Upper lobe of right lung (tissue), 1 donor: ENCODE data around the gene MIXL1. TPM values are rescaled to one million over a fixed set of nuclear protein-coding genes. Genes with fewer than 3 reads are reported as not detected.

ENCODE experiments used
- ATAC-seq: fragments of 200-7000 bp; cut with Tn5 transposase; one replicate; pipeline ENCODE4 v1.9.1; 2020; ENCODE audit warnings: mild to moderate bottlenecking, moderate library complexity
- DNase-seq: peaks from one replicate; pipeline ENCODE4 v3.0.0-alpha.2; 2020
- H3K27ac ChIP-seq: fragments of 200-600 bp; one replicate; pipeline ENCODE4 v1.8.0; 2022
- H3K27me3 ChIP-seq: fragments of 200-600 bp; one replicate; pipeline ENCODE4 v1.8.0; 2022; ENCODE audit warnings: mild to moderate bottlenecking
- H3K36me3 ChIP-seq: fragments of 200-600 bp; one replicate; pipeline ENCODE4 v1.8.0; 2022
- H3K4me1 ChIP-seq: fragments of 200-600 bp; one replicate; pipeline ENCODE4 v1.8.0; 2022
- H3K4me3 ChIP-seq: fragments of 200-600 bp; one replicate; pipeline ENCODE4 v1.8.0; 2022; ENCODE audit warnings: mild to moderate bottlenecking
- H3K9me3 ChIP-seq: fragments of 200-600 bp; one replicate; pipeline ENCODE4 v1.8.0; 2022
- intact Hi-C: fragments of 100-400 bp; cut with DNase I; formaldehyde crosslinking; loops from one replicate; pipeline ENCODE4 v1.11.0; 2022
- long read RNA-seq: library from polyadenylated mRNA; unstranded; transcript quantifications from one replicate; pipeline ENCODE4 v2.0.0, GENCODE V29; 2021
- total RNA-seq: library from RNA; stranded (reverse); fragmentation: NEBNext Ultra II Directional; extraction: Animal tissue kit (Norgen Biotek cat#: 25700); gene quantifications from one replicate; pipeline ENCODE4 v1.2.1, GENCODE V29; 2021
- TF ChIP-seq, protein P1 (sequence below): fragments of 200-600 bp; IDR thresholded peaks from one replicate; pipeline ENCODE4 v1.8.0; 2022; ENCODE audit warnings: antibody characterized with exemption
- donor health status: DM: no; HTN: yes; CAD: no; lungs with severe emphysema.

The MIXL1 gene
- total RNA-seq = not detected
- long read RNA-seq = 0 reads

DNA sequence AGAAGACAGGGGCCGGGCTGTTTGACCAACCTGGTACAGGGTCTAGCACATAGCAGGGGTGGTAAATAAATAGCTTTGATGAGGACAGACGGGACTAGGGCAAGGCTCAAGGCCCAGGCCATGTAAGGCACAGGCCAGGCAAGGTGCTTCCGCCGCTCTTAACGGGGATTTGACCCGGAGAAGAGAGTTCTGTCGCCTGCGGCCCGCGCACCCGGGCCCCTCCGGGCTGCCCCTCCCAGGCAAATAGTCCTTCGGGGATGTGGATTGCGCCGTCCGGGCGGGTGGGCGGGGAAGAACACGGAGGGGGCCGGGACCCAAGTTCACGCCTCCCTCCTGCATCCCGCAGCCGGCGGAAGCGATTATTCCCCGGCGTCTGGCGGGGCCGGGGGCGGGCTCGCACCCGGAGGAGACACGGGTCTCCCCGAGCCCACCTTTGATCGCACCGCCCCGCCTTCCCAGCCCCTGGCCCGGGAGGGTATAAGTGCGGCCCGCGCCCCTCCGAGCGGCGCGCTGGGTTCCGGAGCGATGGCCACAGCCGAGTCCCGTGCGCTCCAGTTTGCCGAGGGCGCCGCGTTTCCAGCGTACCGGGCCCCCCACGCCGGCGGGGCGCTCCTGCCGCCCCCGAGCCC is at the start of gene MIXL1:
Gene MIXL1 (plus strand): TSS at position 508 of the 629 bp plus-strand sequence. CDS start 18 bp downstream, at position 526.
- peaks cover 19% of the 10 kb centered on the region for H3K27me3 ChIP-seq
- H3K4me1 ChIP-seq = peaks cover 7% of the 10 kb centered on the region
- intact Hi-C loops = no loop called here
- TF ChIP-seq, protein P1, sequence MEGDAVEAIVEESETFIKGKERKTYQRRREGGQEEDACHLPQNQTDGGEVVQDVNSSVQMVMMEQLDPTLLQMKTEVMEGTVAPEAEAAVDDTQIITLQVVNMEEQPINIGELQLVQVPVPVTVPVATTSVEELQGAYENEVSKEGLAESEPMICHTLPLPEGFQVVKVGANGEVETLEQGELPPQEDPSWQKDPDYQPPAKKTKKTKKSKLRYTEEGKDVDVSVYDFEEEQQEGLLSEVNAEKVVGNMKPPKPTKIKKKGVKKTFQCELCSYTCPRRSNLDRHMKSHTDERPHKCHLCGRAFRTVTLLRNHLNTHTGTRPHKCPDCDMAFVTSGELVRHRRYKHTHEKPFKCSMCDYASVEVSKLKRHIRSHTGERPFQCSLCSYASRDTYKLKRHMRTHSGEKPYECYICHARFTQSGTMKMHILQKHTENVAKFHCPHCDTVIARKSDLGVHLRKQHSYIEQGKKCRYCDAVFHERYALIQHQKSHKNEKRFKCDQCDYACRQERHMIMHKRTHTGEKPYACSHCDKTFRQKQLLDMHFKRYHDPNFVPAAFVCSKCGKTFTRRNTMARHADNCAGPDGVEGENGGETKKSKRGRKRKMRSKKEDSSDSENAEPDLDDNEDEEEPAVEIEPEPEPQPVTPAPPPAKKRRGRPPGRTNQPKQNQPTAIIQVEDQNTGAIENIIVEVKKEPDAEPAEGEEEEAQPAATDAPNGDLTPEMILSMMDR = no peak
- H3K4me3 ChIP-seq = peak within 1 kb of the TSS; percentile 49
- no peak within 1 kb of the TSS for H3K27ac ChIP-seq
- ATAC-seq = peak; percentile 41
- H3K9me3 ChIP-seq = no peaks in the 10 kb centered on the region
- no peaks in the 10 kb centered on the region for H3K36me3 ChIP-seq
- DNase-seq = no peak

DNA sequence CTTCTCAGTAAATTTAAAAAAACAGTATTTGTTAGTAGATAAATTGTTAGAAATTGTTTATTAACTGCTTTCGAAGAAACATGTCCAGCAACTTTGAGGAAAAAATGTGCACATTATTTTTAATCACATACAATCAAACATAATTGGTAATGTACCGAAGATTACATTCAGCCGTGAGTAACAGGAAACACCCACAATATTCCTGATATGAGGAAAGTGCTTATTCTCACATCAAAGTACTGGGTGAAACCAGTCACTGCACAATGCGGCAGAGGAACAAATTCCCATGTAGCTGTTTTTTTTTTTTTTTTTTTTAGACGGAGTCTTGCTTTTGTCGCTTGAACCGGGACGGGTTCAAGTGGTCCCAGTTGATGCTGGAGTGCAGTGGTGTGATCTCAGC is 46.6 kb upstream of the MIXL1 start:
- intact Hi-C loops = no loop called here
- no peaks in the 10 kb centered on the region for H3K27me3 ChIP-seq
- H3K9me3 ChIP-seq = no peaks in the 10 kb centered on the region
- no peak overlapping the region for H3K4me3 ChIP-seq
- H3K36me3 ChIP-seq = no peaks in the 10 kb centered on the region
- TF ChIP-seq, protein P1 = no peak
- peaks cover 9% of the 10 kb centered on the region for H3K4me1 ChIP-seq
- DNase-seq (no peak), ATAC-seq (no peak)
- H3K27ac ChIP-seq = no peak overlapping the region

DNA sequence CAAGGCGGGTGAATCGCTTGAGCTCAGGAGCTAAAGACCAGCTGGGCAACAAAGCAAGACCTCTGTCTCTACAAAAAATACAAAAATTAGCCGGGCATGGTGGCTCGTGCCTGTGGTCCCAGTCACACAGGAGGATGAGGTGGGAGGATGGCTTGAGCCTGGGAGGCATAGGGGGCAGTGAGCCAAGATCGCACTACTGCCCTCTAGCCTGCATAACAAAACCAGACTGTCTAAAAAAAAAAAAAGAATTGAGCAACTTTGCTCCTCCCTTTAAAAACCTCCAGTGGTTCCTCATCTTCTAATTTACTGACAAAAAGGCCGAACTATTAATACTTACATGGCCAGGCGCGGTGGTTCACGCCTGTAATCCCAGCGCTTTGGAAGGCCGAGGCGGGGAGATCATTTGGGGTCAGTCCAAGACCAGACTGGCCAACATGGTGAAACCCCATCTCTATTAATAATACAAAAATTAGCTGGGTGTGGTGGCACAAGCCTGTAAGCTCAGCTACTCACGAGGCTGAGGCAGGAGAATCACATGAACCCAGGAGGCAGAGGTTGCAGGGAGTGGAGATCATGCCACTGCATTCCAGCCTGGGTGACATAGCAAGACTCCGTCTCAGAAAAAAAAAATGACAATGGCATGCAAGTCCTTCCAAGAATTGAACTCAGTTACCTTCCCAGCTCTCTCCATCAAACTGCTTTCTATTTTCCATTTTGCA is 41.3 kb upstream of the MIXL1 start:
- Histone ChIP-seq H3K36me3 (no peaks in the 10 kb centered on the region), H3K27me3 (no peaks in the 10 kb centered on the region), H3K4me1 (peaks cover 34% of the 10 kb centered on the region), H3K4me3 (no peak overlapping the region), H3K9me3 (no peaks in the 10 kb centered on the region), H3K27ac (peak overlapping the region; percentile 45)
- intact Hi-C loops = no loop called here
- DNase-seq (peak; percentile 72), ATAC-seq (peak; percentile 63)
- TF ChIP-seq, protein P1 = peak; percentile 48

DNA sequence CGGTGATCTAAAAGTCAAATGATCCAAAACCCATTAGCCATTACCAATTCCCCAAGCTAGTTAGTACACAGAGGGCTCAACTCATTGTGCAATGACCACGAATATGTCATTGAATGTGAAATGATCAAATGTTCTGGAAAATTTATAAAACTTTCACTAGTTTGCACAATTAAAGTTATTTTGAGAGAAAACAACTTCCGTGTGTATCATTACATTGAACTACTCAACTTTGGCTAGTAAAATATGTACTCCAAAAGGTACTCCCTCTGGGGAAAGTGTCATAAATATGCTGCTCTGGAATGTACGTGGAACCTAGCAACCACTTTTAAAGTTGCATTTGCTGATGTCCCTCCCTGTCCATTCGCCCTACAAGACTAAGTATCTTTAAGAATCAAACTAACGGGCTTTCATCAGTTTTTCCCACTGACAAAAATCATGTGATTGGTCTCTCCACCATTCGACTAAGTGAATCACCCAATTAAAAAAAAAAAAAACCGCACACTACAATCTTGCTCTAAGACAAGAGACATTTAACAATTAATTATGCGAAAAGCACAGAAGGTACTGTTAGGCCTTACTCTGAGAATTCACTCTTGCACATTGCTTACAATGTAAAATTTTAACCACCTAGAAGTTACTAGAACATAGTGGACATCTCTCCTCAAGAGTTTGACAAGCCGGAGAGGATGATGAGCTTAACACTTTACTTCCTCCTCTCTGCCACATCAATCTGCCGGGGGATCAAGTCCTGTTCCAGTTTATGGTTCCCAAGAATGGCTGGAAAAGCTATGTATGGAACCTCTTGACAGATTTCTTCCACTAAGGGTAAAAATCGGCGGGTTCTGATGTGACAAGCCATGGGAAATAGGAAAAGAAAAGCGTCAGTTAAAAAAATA is 38.1 kb upstream of the MIXL1 start:
- H3K27ac ChIP-seq = peak overlapping the region; percentile 89

More for the DNA sequence above, 38.1 kb upstream of the MIXL1 start:
- Histone ChIP-seq H3K9me3 (no peaks in the 10 kb centered on the region), H3K4me1 (peaks cover 34% of the 10 kb centered on the region), H3K27me3 (no peaks in the 10 kb centered on the region), H3K4me3 (peak overlapping the region; percentile 75), H3K36me3 (no peaks in the 10 kb centered on the region)
- intact Hi-C loops = no loop called here
- DNase-seq (no peak), ATAC-seq (no peak)
- TF ChIP-seq, protein P1 = no peak
